CD4-positive, alpha-beta T cell treated with Interleukin-15 for 4 hours (primary cell): ENCODE data around the gene USP49.
A peak's percentile ranks its signal among the peaks of the same experiment; 100 is the strongest.
"Not testable (repeated sequence)": the region's sequence is repeated elsewhere in the genome, so short reads cannot be mapped to it uniquely, and the experiment has no call there.

ENCODE experiments used
- DNase-seq: peaks from one replicate; pipeline ENCODE4 v3.0.0-alpha.2; 2020; ENCODE audit warnings: low spot score

The USP49 gene

DNA sequence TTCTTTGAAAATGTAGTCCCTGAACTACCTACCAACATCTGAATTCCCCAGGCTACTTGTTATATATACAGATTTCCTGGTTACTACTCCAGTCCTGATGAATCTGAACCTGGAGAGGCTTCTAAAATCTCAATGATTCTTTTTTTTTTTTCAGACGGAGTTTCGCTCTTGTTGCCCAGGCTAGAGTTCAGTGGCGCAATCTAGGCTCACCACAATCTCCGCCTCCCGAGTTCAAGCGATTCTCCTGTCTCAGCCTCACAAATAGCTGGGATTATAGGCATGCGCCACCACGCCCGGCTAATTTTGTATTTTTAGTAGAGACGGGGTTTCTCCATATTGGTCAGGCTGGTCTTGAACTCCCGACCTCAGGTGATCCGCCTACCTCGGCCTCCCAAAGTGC lies 83.2 kb downstream of the USP49 start:
- not testable (repeated sequence) for DNase-seq

DNA sequence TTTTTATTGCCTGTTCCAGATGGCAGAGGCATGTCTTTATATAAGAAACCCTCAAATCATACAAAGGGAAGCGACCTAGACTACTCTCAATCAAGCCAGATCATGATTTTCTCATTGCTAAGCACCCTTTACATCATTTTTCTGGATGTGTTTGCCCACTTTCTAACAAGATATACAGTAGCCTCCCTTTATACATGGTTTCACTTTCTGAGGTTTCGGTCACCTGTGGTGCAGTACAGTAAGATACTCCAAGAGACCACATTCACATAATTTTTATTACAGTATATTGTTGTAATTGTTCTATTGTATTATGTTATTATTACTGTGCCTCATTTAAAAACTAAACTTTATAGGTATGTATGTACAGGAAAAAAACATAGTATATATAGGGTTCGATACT lies 84.1 kb downstream of the USP49 start:
- no peak for DNase-seq

DNA sequence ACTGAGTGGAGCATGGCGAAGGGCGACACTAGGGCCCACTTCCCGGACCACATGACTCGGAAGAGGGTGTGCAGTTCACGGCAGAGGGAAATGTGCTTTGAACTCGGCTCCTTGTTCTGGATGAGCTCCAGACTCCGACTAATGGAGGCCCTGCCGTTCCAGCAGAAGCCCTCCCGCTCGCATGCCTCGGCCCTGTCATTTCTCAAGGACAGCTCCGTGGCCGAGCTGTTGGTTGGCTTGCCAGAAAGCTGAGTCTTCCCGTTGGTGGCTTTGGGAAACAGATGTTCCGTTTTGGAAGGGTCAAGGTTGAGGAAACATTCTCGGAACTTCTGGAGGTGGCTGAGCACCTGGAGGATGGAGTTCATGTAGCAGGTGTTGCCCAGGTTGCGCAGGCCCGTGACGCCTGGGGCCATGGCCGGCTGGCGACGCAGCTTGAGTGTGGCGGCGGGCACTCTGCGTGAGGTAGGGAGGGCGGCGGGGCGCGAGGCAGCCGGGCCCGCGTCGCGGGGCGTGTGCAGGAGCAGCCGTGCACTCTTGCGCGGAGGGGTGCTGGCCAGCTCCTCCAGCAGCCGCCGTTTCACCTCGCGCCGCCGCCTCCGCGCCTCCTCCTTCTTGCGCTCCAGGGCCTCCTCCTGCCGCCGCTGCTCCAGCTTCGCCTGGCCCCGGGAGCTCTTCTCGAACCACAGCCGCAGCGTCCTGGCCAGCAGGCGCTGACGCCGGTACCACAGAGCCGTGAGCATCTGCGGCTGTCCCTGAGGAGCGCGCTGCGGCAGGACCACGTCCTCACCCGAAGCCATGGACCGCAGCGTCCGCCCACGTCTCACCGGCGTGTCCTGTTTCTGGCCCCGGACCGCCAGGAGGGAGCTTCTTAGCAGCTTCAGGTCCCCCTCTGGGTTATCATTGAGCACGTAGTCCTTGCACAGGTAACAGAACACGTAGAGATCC lies 89.1 kb downstream of the USP49 start:
- DNase-seq = no peak

DNA sequence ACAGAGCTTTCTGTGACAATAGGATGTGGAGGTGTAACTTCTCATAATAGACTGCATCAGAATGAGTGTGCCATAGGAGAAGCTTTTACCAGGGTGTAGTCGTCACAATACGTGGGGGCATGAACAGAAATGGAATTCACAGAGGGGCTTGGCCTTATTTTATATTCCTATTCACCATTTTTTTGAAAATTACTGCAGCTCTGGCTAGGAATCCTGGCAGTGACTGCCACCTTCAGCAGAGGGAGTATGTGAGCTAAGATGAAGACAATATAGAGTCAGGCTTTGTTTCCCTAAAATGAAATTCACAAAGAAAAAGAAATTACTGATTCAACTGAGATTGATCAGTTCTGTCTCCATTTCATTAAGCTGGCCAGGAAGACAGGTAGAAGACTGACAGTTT lies 93.8 kb downstream of the USP49 start:
- DNase-seq = no peak

DNA sequence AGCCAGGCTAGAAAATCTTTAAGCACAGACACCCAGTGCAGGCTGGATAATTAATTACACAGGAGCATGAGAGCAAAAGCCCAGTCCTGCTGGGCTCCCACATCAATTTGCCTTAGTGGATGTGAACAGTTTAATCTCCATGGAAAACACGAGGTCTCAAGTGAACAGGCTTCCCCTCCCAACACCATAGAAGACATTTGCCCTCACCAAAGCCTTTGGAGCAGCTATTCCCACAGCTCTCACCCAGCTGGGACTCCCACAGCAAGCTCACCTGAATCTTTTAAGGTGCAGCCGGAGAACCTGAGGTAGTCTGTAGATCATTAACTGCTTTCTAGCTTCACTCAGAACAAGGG lies 95.6 kb downstream of the USP49 start:
- no peak for DNase-seq

DNA sequence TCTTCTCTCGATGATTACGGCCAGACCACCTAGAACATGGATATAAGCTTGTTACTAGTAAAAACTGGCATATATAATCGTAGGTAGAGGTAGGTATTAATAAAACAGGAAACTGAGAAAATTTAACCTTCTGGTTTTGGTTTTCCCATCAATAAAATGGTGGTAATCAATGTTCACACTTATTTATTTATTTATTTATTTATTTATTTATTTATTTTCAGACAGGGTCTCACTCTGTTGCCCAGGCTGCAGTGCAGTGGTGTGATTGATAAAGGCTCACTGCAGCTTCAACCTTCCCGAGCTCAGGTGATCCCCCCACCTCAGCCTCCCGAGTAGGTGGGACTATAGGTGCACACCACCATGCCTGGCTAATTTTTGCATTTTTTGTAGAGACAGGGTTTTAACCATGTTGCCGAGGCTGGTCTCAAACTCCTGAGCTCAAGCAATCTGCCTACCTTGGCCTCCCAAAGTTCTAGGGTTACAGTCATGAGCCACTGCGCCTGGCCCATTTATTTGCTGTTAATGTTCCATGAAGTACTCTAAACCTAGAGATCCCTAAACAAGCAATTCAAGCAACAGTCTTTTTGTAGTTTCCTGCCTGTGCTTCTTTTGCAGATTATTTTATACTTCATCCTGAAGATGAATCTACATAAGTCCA lies 96.1 kb downstream of the USP49 start:
- DNase-seq = no peak

DNA sequence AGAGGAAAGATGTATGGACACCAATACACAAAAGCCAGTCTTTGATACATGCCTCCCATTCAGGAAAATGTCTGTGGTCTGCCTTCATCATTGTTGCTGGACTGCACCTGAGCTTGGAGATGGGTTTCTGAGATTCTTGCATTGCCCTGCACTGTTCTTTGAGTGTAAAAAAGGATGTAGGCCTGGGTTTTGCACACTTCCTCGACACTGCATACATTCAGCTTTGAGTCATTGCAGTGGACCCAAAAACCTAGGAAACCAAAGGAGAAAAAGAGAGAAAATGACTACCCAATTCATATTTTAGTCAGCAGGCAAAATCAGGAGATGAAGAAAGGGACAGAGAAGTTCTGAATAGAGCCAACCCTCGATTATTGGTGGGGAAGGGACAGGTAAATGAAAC lies 98.7 kb downstream of the USP49 start:
- no peak for DNase-seq

DNA sequence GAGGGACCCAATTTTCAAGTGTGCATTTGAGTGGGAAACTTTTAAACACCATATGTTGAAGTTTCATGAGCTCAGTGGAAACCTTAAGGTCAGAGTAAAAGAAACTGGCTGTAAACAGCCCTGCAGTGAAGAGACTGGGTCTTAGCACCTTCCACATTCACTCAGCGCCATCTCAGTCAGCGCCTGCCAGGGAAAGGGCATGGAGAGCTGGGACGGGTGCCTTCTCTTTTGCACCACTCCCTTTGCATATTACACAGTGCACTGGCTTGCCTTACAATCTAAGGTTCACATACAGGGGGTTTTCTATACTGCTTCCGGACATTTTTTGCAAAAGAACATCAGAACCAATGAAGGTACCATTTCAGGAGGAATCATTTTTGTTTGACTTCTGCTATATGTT lies 103.2 kb downstream of the USP49 start:
- DNase-seq = no peak

DNA sequence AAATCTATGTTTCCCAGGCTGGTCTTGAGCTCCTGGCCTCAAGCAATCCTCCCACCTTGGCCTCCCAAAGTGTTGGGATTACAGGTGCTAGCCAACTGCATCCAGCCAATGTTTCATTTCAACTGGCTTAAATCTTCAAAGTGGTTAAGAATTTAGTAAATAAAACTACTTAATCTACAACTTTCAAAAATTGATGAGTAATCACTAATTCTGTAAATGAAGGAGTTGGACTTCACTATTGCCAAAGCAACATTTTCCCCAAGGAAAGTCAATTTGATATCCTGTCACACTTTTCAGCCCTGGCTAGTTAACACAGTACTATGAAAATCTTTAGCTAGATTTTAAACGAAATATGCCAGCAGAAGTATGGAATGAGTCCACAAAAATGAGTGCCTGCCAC lies 103.9 kb downstream of the USP49 start:
- no peak for DNase-seq

DNA sequence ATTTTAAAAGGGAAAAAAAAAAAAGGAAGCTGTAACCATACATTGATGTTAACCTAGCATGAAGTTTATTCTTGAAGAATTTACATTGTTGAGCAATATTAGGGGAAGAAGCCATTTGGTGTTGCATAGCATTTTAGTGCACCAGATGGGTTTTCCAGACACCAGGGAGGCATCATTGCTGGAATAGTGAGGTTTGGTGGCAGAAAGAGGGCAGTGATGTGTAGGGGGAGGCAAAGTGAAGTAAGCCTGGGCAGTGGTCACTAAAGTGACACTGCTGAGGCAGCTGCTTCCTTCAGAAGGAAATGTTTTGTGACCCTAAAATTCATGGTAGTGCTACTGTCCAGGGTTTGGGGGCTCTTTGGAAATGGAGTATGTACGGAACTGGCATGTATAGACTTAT lies 105.1 kb downstream of the USP49 start:
- no peak for DNase-seq

DNA sequence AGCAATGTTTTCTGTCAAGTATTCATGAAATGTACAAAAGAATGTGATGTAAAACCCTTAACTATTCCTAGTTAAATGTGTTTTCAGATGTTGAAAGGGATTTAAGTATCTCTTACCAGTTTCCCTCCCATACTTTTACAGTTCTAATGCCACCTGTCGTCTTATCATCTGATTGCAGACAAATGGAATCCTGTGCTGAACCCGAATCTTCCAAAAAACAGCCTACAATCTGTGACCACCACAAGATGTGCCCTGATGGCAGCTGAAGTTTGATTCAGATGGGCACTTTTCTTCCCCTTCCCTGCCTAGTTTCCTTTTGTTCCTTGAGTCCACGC lies 105.8 kb downstream of the USP49 start:
- no peak for DNase-seq

DNA sequence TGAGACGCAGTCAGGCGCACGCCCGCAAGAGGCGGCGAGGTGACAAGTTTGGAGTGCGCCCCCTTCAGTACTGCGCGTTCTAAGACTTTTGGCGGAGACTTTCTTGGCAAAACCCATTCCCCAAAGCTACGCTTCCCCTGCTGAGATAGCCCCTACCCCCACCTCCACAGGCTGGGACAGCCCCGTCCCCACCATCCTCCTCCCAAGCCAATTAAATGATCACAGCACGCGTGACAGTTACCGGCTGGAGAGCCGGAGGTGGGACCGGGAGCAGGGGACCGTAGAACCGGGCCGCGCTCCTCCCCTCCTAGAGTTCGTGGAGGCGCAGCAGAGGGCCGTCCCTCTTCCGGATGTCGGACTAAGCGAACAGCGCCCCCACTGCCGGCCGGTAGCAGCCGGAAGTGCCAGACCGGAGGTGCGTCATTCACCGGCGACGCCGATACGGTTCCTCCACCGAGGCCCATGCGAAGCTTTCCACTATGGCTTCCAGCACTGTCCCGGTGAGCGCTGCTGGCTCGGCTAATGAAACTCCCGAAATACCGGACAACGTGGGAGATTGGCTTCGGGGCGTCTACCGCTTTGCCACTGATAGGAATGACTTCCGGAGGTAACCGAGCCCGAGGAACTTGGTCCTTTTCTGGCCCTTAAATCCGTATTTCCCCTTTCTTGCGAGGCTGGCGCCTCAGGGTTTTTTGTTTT lies 107.8 kb downstream of the USP49 start, which contains the start of gene TOMM6:
Gene TOMM6, plus strand, starts transcription at position 476 of the 699 bp plus-strand sequence. Its CDS starts 4 bp downstream, at position 480.
- DNase-seq = peak; percentile 95

DNA sequence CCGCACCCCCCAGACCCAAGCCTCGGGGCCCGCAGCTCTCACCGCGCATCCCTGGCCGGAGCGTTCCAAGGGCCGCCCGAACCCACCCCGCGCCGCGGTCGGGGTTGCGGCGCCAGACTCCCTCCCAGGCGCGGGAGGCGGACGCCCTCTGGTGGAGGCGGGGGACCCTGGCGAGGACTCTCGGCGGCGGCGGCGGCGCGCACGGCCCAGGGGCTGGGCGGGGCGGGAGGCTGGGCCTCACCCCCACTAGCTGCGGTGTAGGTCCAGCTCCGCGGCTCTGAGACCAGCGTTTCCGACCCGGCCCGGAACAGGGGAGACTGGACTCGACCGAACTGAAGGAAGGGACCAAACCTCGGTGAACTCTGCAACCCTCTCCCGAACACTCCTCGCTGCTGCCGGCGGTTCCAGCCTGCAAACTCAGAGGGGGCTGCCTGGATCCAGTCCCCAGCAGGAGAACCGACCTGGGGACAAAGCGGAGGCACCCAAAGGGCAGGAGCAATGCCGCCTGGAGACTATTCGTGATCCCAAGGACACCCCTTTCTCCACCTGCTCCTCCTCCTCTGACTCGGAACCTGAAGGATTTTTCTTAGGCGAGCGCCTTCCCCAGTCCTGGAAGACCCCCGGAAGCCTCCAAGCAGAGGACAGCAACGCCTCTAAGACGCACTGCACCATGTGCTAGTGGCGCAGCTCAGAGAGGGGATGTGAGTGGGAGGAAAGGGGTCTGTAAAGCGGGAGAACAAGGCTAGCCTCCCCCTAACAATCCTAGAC lies 108.5 kb downstream of the USP49 start:
- peak; percentile 87 for DNase-seq

DNA sequence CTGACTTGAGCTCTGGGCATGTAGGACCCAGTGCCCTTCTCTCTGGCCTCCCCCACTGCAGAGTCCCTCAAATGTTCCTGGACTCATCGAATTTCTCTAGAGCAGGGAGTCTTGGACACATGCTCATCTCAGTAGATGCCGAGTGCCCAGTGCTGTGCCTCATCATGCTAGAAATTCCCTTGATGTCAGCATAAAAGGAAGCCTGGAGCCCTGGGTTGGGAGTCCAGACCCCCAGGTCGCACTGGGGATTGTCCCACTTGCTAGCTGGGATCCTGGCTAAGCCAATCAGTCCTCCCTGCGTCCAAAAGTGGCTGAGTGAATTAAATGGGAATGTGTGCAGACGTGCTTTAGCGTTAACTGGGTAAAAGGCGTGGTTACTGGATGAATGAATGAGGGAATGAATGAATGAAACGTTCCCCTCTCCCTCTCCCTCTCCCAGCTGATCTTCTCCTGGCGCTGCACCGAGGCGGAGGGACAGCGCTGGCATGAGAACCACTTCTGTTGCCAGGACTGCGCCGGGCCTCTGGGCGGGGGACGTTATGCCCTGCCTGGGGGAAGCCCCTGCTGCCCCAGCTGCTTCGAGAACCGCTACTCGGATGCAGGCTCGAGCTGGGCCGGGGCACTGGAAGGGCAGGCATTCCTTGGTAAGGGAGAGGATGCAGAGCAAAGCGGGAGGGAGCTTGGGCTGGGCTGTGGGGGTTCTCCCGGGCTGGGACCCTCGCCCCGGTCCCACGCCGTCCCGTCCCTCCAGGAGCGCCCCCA lies 109.3 kb downstream of the USP49 start:
- DNase-seq = no peak

DNA sequence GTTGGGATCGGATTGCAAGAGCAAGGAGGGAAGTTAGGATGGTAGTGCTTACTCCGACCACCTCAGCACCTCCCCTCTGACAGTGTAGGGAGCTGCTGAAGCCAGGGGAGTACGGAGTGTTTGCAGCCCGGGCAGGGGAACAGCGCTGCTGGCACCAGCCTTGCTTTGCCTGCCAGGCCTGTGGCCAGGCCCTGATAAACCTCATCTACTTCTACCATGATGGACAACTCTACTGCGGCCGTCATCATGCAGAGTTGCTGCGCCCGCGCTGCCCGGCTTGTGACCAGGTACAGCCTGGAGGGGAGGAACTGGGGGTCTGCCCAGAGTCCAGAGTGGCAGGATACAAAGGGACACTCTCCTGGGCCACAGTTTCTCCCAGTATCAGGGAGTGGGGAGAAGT lies 109.9 kb downstream of the USP49 start:
- DNase-seq = no peak

DNA sequence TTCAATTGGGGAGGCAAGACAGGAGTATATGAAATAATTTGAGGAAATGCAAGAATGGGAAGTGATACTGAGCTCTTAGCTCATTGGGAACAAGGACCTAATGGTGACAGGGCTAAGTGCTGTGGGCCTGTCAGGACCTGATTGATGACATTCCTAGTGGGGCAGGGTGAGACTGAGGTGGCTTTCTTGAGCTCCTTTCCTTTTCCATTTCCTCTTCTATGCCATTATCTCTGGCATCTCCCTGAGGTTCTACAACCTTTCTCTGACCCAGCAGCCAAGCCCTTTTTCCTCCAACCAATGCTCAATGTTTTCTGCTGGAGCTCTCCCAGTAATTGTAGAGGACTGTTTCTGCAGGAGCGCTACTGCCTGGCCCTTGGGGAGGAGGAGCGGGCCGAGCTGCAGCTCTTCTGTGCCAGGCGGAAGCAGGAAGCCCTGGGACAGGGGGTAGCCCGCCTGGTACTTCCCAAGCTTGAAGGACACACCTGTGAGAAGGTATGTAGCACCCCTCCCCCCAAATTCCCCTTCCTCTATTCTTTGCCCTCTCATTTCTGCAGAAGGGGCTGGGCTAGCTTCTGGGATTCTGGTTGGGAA lies 110.5 kb downstream of the USP49 start:
- DNase-seq = no peak

DNA sequence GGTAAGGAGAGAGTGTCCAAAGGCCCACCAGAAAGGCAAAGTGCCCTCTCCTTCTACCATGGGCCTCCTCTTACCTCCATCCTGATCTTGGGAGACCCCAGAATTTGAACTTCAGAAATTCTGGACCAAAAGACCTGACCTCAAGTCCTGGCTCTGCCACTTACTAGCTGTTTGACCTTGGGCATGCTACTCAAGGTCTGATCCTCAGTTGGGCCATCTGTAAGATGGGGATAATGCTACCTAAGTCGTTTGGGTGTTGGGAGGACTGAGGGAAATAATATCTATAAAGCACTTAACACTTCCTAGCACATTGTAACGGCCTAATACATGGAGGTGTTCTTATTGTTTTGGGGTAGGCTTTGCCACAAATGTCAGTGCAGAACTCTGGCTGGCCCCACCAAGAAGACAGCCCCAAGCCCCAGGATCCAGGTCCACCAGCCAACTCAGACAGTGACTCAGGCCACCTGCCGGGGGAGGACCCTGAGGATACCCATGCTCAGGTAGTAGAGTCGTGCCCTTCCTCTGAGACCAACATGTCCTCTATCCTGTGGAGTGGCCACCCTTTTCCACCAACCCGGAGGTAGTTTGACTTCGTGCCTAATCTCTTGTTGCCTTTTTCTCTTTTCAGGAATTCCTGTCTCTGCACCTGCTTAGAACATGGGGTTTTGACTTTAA lies 111.9 kb downstream of the USP49 start:
- no peak for DNase-seq

DNA sequence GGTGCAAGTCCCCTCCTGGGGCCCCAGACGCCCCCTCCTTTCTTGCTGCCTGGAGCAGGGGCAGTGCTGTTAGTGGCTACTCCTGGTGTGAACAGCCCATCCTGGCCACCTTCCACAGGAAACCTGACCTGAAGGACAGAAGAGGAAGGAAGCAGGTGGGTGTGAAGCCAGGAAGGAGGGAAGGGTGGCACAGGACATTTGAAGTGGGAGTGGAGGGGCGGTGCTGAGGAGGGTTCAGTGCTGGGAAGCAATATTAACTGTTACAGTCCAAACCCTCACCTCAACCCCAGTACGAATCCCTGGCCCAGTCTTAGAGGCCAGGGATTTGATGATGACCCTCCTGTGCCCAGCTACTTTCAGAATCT lies 113.8 kb downstream of the USP49 start:
- no peak for DNase-seq

DNA sequence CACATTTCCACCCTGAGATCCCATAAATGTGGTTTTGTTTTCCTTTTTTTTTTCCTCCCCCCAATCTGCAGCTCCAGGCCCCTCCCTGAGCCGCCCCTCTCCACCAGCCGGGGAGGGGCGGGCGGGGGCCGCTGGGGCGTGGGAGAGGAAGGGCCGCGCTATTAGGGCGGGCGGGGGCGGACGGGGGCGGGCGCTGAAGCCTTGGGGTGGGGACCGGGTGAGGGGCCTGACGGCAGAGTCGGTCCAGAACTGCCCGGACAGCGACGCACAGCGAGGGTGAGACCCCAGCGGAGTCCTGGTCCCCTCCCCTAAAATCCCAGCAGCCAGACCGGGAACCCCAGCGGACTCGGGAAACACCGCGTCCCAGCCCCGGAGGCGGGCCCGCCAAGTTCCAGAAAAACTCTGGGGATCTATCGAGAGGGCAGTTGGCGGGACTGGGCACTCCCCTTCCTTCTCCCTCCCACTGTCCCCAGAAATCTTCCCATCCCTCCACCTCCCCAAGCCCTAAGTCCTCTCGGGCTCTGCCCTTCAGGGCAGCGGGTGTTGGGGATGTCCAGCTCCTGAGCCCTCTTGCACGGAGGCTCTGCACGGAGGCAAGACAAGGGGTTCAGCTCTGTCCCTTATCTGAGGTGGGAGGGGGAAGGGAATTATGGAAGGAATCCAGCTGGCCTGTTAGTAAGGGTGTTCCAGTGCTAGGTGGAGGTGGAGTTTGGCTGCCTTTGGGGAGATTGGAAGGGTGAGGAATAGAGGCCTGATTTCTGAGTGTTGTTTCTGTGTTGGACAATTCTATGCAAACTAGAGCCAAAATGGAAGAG lies 114.4 kb downstream of the USP49 start, which contains the start of gene PRICKLE4:
Gene PRICKLE4, plus strand, starts transcription at position 232 of the 815 bp plus-strand sequence. CDS start 2,692 bp downstream, outside the sequence.
- DNase-seq = no peak
